Placental epithelial cell (primary cell): ENCODE measurements around the gene CEP250. TPM values are rescaled to one million over a fixed set of nuclear protein-coding genes. Genes with fewer than 3 reads are reported as not detected.

Experiments used
- small RNA-seq: library from RNA; depleted of rRNA; stranded (forward); fragments of <200 nt; gene quantifications from one replicate; pipeline ENCODE3, GENCODE V24; 2012
- total RNA-seq: library from RNA; depleted of rRNA; stranded (reverse); fragments of >200 nt; gene quantifications from 2 replicates; pipeline ENCODE4 v1.2.3, GENCODE V29; 2012

The CEP250 gene, protein sequence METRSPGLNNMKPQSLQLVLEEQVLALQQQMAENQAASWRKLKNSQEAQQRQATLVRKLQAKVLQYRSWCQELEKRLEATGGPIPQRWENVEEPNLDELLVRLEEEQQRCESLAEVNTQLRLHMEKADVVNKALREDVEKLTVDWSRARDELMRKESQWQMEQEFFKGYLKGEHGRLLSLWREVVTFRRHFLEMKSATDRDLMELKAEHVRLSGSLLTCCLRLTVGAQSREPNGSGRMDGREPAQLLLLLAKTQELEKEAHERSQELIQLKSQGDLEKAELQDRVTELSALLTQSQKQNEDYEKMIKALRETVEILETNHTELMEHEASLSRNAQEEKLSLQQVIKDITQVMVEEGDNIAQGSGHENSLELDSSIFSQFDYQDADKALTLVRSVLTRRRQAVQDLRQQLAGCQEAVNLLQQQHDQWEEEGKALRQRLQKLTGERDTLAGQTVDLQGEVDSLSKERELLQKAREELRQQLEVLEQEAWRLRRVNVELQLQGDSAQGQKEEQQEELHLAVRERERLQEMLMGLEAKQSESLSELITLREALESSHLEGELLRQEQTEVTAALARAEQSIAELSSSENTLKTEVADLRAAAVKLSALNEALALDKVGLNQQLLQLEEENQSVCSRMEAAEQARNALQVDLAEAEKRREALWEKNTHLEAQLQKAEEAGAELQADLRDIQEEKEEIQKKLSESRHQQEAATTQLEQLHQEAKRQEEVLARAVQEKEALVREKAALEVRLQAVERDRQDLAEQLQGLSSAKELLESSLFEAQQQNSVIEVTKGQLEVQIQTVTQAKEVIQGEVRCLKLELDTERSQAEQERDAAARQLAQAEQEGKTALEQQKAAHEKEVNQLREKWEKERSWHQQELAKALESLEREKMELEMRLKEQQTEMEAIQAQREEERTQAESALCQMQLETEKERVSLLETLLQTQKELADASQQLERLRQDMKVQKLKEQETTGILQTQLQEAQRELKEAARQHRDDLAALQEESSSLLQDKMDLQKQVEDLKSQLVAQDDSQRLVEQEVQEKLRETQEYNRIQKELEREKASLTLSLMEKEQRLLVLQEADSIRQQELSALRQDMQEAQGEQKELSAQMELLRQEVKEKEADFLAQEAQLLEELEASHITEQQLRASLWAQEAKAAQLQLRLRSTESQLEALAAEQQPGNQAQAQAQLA (N-terminal part only)
- total RNA-seq = 13.9 and 16.1 TPM in 2 replicates

DNA sequence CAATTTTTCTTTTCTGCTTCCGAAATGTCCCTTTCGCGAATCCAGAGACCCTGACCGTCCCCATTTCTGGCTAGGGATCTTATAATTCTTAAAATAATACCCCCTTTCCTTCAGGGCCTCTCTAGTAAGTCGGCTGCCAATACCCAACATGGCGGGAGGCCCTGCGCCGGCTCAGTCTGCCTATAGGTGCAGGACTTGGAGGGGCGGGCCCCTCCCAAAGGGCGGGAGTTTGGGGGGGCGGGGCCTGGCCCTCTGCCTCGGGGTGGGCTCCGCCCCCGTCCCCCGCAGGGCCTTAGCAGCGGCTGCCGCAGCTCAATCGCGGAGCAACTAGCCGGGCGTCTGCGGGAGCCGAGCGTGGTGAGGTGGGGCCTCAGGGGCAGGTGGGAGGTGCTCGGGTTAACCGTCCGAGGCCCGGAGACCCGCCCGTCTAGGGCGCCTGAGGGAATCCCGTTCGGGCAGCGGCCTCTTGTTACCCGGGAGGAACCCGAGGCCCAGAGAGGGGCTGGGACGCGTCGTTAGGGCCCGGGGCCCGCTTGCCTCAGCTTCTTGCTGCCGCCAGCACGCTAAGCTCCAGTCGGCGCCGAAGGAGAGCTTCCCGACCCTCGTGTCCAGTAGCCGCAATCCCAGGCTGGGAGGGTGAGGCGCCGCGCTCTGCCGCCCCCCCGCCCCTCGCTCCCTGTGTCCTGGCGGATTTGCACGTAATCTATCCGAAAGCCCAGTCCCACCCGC lies at the start of gene CEP250:
Gene CEP250 (plus strand): TSS at position 718 of the 729 bp plus-strand sequence. CDS start 6,770 bp downstream, outside the sequence.

DNA sequence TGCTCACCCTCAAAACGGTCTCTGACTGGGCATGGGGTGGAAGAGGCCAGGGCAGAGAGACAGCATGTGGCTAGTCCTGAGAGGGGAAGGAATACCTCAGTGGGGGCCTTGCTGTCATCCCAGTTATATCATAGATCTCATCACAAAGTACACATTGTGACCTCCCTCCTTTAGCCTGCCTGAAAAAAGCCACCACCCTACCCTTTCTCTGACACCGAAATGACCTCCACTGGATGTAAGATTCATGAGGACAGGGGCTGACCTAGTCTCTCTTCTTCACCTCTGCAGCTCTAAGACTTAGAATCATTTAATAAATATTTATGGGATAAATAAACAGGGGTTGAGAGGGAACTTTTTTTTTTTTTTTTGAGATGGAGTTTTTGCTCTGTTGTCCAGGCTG lies 74.2 kb downstream of the CEP250 start, which contains the start of gene C20orf173:
Gene C20orf173 (minus strand): TSS at position 101 of the 400 bp plus-strand sequence. CDS start 279 bp downstream, outside the sequence.

DNA sequence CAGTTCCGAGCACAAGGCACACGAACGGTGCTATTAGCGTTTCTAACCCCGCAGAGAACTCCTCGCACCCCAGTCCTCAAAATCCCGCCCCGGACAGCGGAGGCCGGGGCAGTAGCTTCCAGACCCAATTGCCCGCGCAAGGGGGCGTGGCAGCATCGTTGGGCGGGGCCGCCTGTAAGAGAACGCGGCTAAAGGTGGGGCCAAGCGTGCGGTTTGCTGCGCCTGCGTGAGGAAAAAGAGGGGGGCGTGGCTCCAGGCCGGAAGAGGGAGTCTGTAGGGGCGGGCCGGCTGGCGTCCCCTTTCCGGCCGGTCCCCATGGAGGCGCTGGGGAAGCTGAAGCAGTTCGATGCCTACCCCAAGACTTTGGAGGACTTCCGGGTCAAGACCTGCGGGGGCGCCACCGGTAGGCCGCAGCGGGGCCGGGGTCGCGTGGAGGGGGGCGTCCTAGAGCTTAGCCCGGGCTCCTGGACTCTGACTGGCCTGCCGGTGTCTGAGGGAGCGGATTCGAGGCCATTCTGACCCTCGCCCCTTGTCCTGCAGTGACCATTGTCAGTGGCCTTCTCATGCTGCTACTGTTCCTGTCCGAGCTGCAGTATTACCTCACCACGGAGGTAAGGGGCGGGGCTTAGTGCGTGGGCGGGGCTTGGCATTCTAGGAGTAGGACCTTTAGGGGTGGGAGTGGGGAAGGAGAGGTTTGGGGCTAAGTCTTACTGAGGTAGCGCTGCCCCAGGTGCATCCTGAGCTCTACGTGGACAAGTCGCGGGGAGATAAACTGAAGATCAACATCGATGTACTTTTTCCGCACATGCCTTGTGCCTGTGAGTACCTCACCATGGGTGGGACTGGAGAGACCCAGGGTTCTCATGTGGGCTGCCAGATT lies 86.6 kb downstream of the CEP250 start, which contains the start of gene ERGIC3:
Gene ERGIC3 (plus strand): TSS at position 296 of the 880 bp plus-strand sequence. CDS start 20 bp downstream, at position 316.

Small RNAs within 50 kb of the gene (small RNA-seq; reads per million reads assigned to genes)
- not detected for gene MIR1289-1

Other genes starting within 250 kb of the CEP250 start
- gene MMP24, start 228.9 kb upstream of the CEP250 start, total RNA-seq = 0.39 and 1.7 TPM in 2 replicates
- gene MMP24OS, start 177.5 kb upstream of the CEP250 start, total RNA-seq = 17.9 and 31.8 TPM in 2 replicates
- 109 and 163 TPM in 2 replicates for gene EIF6, start 170.8 kb upstream of the CEP250 start, total RNA-seq
- under 0.01 and 0.33 TPM in 2 replicates for gene FAM83C, start 163.2 kb upstream of the CEP250 start, total RNA-seq
- gene UQCC1, start 43.6 kb upstream of the CEP250 start, total RNA-seq = 18.1 and 22.4 TPM in 2 replicates
- gene GDF5, start 17.4 kb upstream of the CEP250 start, total RNA-seq = under 0.01 TPM in 1 of 2 replicates, not detected in the other
- not detected in 2 replicates for gene C20orf173, start 74.1 kb downstream of the CEP250 start, total RNA-seq
- gene ERGIC3, start 86.5 kb downstream of the CEP250 start, total RNA-seq = 382 and 490 TPM in 2 replicates
- gene SPAG4, start 160.2 kb downstream of the CEP250 start, total RNA-seq = 2.7 and 12.2 TPM in 2 replicates
- 203 and 293 TPM in 2 replicates for gene CPNE1, start 209.3 kb downstream of the CEP250 start, total RNA-seq
- 52.2 and 67.7 TPM in 2 replicates for gene RBM12, start 209.3 kb downstream of the CEP250 start, total RNA-seq
- gene NFS1, start 243.8 kb downstream of the CEP250 start, total RNA-seq = 25.5 and 31.7 TPM in 2 replicates
- 148 and 264 TPM in 2 replicates for gene ROMO1, start 243.8 kb downstream of the CEP250 start, total RNA-seq